Measurements from ENCODE around the gene XPC.

DNA sequence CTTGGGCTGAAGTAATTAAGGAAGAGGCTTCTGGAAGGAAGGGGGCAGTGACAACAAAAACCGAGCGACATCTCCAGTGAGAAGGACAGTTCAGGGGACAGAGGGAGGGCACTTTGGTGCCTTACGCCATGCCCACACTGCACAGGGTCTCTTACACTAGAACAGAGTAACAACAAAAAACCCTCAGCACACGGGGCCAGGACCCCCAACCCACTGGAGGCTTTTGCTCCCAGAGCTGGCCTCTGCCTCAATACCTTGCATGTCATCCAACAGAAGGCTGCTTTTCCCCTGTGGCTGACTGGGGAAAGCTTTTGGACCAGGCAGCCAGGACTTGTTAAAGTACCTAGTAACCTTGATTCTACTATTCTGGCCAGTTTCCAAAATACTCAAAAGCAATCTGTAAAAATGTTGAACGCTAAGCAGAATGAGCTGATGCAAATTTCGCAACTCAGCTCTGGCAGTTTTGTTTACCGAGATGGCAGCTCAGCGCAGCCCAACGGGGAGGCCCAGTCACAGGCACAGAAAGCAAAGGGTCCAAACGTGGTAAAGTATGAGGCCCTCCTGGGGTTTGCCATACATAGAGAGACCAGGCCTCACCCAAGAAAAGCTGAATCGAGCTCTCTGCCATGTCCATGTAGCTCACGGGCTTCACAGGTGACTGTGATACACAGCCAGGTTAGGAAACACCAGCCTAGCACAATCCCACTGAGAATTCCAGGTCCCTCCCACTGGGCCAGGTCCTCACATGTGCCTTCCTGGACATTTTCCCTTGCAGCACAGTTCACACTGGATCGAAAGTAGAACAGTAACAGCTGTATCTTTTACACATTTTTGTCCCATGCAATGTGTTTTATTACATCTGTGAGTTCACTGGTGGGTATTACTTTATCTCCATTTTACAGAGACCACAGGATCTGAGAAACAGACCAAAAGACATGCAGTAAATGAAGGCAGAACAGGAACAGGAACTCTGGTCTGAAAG lies 59.7 kb downstream of the XPC start:
- TF ChIP-seq CTCF (IDR thresholded peaks at IDR 0.05): no peak
- no peak for TF ChIP-seq POLR2AphosphoS5 (IDR thresholded peaks at IDR 0.05; ENCODE audit: low read depth, low read length)
- TF ChIP-seq TCF7L2 (IDR thresholded peaks at IDR 0.05; ENCODE audit: low read depth, low read length): no peak
- TF ChIP-seq REST (IDR thresholded peaks at IDR 0.05; ENCODE audit: insufficient read depth in 1 of 2, low read depth in 2 of 2, low read length in 1 of 2): no peak
